H1 (cell line): ENCODE measurements around the gene C16orf54. TPM values are rescaled to one million over a fixed set of nuclear protein-coding genes. Genes with fewer than 3 reads are reported as not detected.

ENCODE experiments used
- CHD1 ChIP-seq: IDR thresholded peaks from 2 replicates; pipeline ENCODE4 v1.6.1; 2012; ENCODE audit warnings: low read depth, low read length, improper control_type of control experiment
- GTF2F1 ChIP-seq: IDR thresholded peaks from 2 replicates; pipeline ENCODE4 v1.6.1; 2012; ENCODE audit warnings: low read depth, low read length, improper control_type of control experiment, borderline replicate concordance
- POLR2A ChIP-seq, 2 experiments: IDR thresholded peaks; 1 replicate in 1 of 2; 2 replicates in 1 of 2; pipeline ENCODE4 v1.6.1; 2011; ENCODE audit warnings: low read depth in 2 of 2, low read length in 2 of 2, mild to moderate bottlenecking in 2 of 2; ENCODE audit errors: control extremely low read depth in 1 of 2
- TEAD4 ChIP-seq: IDR thresholded peaks from 2 replicates; pipeline ENCODE4 v1.6.1; 2012; ENCODE audit warnings: low read depth, low read length, inconsistent platforms, mixed read lengths
- polyA plus RNA-seq, 7 experiments: library from polyadenylated mRNA; depleted of rRNA in 3 of 7; stranded (reverse) in 5 of 7; unstranded in 2 of 7; fragments of >200 nt in 5 of 7; fragments of 200-250 nt in 2 of 7; gene quantifications; 1 replicate in 5 of 7; 2 replicates in 1 of 7; 4 replicates in 1 of 7; pipeline versions ENCODE4 v1.2.1 to v1.2.3, GENCODE V29; 2011 to 2013; ENCODE audit warnings: missing spikeins in 2 of 7, mixed read lengths in 2 of 7
- total RNA-seq: library from RNA; stranded (reverse); fragmentation: NEBNext Ultra II Directional; extraction: Animal tissue kit (Norgen Biotek cat#: 25700); gene quantifications from 2 replicates; pipeline ENCODE4 v1.2.1, GENCODE V29; 2021
- TF ChIP-seq, protein P1 (sequence below): IDR thresholded peaks from 2 replicates; pipeline ENCODE4 v1.6.1; 2012; ENCODE audit warnings: inconsistent platforms

The C16orf54 gene
- total and polyA plus RNA-seq, 2 of the 8 experiments (the other 6 are each of a cell fraction or from before 2014, with no cell fraction given): not detected

DNA sequence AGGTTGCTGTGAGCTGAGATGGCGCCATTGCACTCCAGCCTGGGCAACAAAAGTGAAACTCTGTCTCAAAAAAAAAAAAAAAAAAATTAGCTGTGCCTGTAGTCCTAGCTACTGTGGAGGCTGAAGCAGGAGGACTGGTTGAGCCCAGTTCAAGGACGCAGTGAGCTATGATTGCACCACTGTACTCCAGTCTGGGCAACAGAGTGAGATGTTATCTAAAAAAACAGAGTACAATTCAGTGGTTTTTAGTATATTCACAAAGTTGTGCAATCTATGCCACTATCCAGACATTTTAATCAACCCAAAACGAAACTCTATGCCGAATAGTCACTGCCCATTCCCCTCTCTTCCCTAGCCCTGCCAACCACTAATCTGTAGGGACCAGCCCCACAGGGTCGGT, 25.1 kb downstream of the C16orf54 start (continued):
- no peak for TF ChIP-seq CHD1
- no peak for TF ChIP-seq TEAD4
- no peak for TF ChIP-seq GTF2F1
- no peak for TF ChIP-seq POLR2A (IDR thresholded peaks at IDR 0.05; ENCODE audit: control extremely low read depth in 1 of 2, low read depth in 2 of 2, low read length in 2 of 2)
- TF ChIP-seq, protein P1, sequence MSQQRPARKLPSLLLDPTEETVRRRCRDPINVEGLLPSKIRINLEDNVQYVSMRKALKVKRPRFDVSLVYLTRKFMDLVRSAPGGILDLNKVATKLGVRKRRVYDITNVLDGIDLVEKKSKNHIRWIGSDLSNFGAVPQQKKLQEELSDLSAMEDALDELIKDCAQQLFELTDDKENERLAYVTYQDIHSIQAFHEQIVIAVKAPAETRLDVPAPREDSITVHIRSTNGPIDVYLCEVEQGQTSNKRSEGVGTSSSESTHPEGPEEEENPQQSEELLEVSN: no peak
